Measurements from ENCODE around the gene MOK.

- TF ChIP-seq CTCF (conservative IDR thresholded peaks at IDR 0.05) (no peak), ZFX (IDR thresholded peaks at IDR 0.05) (no peak)
These were observed 117.9 kb downstream of the MOK start for GRCh38 chr14:102187044-102187443.

Measured in C4-2B (cell line).